ENCODE measurements around the gene SBDS.
"Not testable (repeated sequence)": the region's sequence is repeated elsewhere in the genome, so short reads cannot be mapped to it uniquely, and the experiment has no call there.

Gene SBDS

DNA sequence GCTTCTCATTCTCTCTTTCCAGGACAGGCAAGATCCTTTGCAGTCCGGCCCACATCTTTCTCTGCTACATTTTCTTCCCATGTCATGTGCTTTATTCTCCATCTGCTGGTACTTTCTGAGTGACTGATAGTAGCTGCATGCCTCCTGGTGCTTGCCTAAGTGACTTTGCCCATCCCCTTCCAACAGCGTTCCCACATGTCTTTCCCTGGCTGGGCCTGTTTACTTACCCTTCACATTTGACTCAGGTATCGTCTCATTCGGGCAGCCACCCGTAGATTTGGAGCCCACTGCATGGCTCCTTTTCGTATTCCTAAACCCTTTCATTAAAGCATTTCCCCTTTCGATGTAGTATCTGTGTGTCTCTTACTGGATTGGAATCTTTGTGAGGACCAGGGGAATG, 25.9 kb upstream of the SBDS start:
- Histone ChIP-seq H3K4me3 (ENCODE audit: insufficient read depth, low read depth, low read length, poor library complexity, severe bottlenecking) (no peak overlapping the region), H3K9me3 (ENCODE audit: control insufficient read depth, low read length) (no peaks in the 10 kb centered on the region), H3K27me3 (replicated peaks; ENCODE audit: control insufficient read depth, insufficient read depth, low read length, poor library complexity, severe bottlenecking) (no peaks in the 10 kb centered on the region), H3K36me3 (ENCODE audit: control insufficient read depth, insufficient read depth, low read length) (peaks cover 39% of the 10 kb centered on the region), H3K4me1 (ENCODE audit: control insufficient read depth, insufficient read depth, low read length, poor library complexity, severe bottlenecking) (no peaks in the 10 kb centered on the region), H3K27ac (ENCODE audit: insufficient read depth, low read length, poor library complexity, severe bottlenecking) (no peak overlapping the region)
- DNase-seq = no peak

DNA sequence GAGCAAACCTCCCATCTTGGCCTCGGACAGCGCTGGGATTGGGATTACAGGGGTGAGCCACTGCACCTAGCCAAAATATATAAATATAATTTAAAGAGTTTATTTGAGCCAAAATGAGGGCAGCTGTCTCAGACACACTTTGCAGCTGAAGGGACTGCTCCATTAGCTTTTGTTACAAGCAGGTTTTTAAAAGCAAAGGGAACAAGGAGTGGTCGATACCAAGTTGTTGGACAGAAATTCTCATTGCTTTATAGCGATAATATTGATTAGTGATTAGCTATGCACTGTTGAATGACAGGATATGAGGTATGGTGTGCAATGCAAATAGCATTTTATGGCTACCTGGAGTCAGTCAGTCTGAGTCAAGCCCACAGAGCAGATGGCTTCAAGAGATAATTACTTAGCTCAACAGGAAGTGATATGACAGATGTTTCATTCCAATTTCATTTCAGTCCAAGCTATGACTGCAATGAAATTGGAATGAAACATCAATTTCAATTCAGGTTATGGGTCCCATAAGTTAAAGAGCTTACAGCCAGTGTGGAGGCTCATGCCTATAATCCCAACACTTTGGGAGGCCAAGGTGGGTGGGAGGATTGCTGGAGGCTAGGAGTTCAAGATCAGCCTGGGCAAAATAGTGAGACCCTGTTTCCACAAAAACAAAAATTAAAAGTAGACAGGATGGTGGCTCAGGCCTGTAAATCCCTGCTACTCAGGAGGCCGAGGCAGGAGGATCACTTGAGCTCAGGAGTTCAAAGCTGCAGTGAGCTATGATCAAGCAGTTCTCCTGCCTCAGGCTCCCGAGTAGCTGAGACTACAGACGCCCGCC, 24.4 kb upstream of the SBDS start:
- H3K4me3 ChIP-seq (ENCODE audit: insufficient read depth, low read depth, low read length, poor library complexity, severe bottlenecking) = no peak overlapping the region
- no peak for DNase-seq
- no peaks in the 10 kb centered on the region for H3K9me3 ChIP-seq (ENCODE audit: control insufficient read depth, low read length)
- H3K27me3 ChIP-seq (replicated peaks; ENCODE audit: control insufficient read depth, insufficient read depth, low read length, poor library complexity, severe bottlenecking) = no peaks in the 10 kb centered on the region
- no peak overlapping the region for H3K27ac ChIP-seq (ENCODE audit: insufficient read depth, low read length, poor library complexity, severe bottlenecking)
- H3K36me3 ChIP-seq (ENCODE audit: control insufficient read depth, insufficient read depth, low read length) = peaks cover 39% of the 10 kb centered on the region
- H3K4me1 ChIP-seq (ENCODE audit: control insufficient read depth, insufficient read depth, low read length, poor library complexity, severe bottlenecking) = no peaks in the 10 kb centered on the region

DNA sequence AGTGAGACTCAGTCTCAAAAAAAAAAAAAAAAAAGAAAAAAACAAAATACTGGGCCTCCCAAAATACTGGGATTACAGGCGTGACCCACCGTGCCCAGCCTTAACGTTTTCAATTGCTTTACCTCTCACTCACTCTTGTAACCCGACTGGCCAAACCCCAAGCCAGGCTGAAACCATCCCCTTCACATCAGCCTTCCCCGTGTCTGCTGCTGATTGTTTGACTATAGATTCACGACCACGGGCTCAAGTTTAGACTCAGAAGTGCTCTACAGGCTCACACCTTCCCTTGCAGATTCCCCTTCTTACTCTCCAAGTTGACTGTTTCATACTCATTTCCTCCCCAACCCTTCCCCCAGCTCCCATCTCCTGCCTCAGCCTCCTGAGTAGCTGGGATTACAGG, 23.6 kb upstream of the SBDS start:
- peaks cover 39% of the 10 kb centered on the region for H3K36me3 ChIP-seq (ENCODE audit: control insufficient read depth, insufficient read depth, low read length)
- DNase-seq = no peak

DNA sequence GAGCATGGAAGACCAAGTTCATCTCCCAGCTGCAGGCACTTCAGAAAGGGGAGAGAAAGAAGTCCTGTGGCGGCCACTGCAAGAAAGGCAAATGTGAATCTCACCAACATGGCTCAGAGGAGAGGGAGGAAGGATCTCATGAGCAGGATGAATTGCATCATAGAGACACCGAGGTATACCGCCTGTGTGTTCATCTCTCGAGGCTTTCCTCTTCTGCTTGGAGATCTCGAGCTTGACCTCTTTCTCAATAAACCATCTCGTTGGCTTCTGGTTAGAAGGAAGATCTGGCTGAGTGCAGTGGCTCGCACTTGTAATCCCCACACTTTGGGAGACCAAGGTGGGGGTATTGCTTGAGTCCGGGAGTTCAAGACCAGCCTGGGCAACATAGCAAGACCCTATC, 22.6 kb upstream of the SBDS start:
- not testable (repeated sequence) for H3K9me3 ChIP-seq (ENCODE audit: control insufficient read depth, low read length); H3K4me1 ChIP-seq (ENCODE audit: control insufficient read depth, insufficient read depth, low read length, poor library complexity, severe bottlenecking); H3K27ac ChIP-seq (ENCODE audit: insufficient read depth, low read length, poor library complexity, severe bottlenecking); H3K4me3 ChIP-seq (ENCODE audit: insufficient read depth, low read depth, low read length, poor library complexity, severe bottlenecking); H3K27me3 ChIP-seq (replicated peaks; ENCODE audit: control insufficient read depth, insufficient read depth, low read length, poor library complexity, severe bottlenecking); DNase-seq
- peaks cover 41% of the 10 kb centered on the region for H3K36me3 ChIP-seq (ENCODE audit: control insufficient read depth, insufficient read depth, low read length)

More for the DNA sequence above, 23.6 kb upstream of the SBDS start:
- Histone ChIP-seq H3K9me3 (ENCODE audit: control insufficient read depth, low read length) (no peaks in the 10 kb centered on the region), H3K27me3 (replicated peaks; ENCODE audit: control insufficient read depth, insufficient read depth, low read length, poor library complexity, severe bottlenecking) (no peaks in the 10 kb centered on the region), H3K4me3 (ENCODE audit: insufficient read depth, low read depth, low read length, poor library complexity, severe bottlenecking) (no peak overlapping the region), H3K27ac (ENCODE audit: insufficient read depth, low read length, poor library complexity, severe bottlenecking) (no peak overlapping the region), H3K4me1 (ENCODE audit: control insufficient read depth, insufficient read depth, low read length, poor library complexity, severe bottlenecking) (no peaks in the 10 kb centered on the region)

DNA sequence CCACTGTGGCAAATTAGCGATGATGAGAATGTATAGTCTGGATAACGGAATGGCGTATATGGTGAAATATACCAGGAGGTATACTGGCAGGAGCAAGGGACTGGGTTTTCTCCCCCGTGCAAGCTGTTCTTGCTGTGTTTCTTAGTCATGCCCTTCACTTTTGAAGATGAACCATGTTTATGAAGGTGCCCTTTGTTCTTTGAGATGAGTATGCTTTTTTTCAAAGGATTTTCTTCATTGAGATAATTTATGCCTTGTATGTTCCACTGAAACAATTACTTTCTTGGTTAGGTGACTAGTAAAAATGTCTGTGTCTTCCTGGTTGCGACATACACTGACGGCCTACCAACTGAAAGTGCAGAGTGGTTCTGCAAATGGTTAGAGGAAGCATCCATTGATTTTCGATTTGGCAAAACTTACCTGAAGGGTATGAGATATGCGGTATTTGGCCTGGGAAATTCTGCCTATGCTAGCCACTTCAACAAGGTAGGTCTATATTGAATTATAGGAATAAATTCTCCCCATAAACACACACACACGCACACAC, 18.8 kb upstream of the SBDS start:
- not testable (repeated sequence) for H3K9me3 ChIP-seq (ENCODE audit: control insufficient read depth, low read length); H3K4me3 ChIP-seq (ENCODE audit: insufficient read depth, low read depth, low read length, poor library complexity, severe bottlenecking); H3K27ac ChIP-seq (ENCODE audit: insufficient read depth, low read length, poor library complexity, severe bottlenecking); DNase-seq; H3K4me1 ChIP-seq (ENCODE audit: control insufficient read depth, insufficient read depth, low read length, poor library complexity, severe bottlenecking); H3K27me3 ChIP-seq (replicated peaks; ENCODE audit: control insufficient read depth, insufficient read depth, low read length, poor library complexity, severe bottlenecking)
- H3K36me3 ChIP-seq (ENCODE audit: control insufficient read depth, insufficient read depth, low read length) = peaks cover 33% of the 10 kb centered on the region

DNA sequence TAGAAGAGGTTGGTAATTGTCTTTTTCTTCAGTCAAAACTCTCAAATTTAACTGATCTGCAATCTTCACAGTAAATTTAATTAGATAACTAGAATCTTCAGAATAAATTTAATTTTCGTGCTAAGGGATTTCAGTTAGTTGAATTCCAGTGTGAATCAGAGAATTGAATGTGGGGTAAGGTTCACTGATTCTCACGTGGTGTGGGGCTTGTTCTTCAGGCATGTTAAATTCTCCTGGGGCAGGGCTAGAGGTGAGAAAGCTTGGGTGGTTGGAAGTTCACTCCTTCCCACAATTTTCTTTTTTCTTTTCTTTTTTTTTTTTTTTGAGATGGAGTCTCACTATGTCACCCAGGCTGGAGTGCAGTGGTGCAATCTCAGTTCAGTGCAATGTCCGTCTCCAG, 14.3 kb upstream of the SBDS start:
- not testable (repeated sequence) for H3K9me3 ChIP-seq (ENCODE audit: control insufficient read depth, low read length); H3K4me1 ChIP-seq (ENCODE audit: control insufficient read depth, insufficient read depth, low read length, poor library complexity, severe bottlenecking); H3K4me3 ChIP-seq (ENCODE audit: insufficient read depth, low read depth, low read length, poor library complexity, severe bottlenecking); H3K27ac ChIP-seq (ENCODE audit: insufficient read depth, low read length, poor library complexity, severe bottlenecking); DNase-seq; H3K27me3 ChIP-seq (replicated peaks; ENCODE audit: control insufficient read depth, insufficient read depth, low read length, poor library complexity, severe bottlenecking)
- peaks cover 29% of the 10 kb centered on the region for H3K36me3 ChIP-seq (ENCODE audit: control insufficient read depth, insufficient read depth, low read length)

DNA sequence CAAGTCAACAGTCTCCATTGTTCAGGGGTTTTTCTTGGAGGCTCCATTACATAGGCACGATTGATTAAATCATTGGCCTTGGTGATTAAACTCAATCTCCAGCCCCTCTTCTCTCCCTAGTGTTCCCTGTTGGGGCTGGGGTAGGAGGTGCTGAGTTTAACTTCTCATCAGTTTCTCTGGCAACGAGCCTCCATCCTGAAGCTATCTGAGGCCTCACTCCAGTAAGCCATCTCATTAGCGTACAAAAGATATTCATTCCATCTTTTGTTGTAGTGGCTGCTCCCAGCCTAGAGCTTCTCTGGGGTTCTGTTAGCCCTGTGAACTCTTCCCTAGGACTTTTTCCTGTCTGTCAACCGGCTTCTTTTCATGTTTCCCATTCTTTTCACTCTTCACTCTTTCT, 12.9 kb upstream of the SBDS start:
- no peaks in the 10 kb centered on the region for H3K4me1 ChIP-seq (ENCODE audit: control insufficient read depth, insufficient read depth, low read length, poor library complexity, severe bottlenecking)
- no peaks in the 10 kb centered on the region for H3K27me3 ChIP-seq (replicated peaks; ENCODE audit: control insufficient read depth, insufficient read depth, low read length, poor library complexity, severe bottlenecking)
- no peak for DNase-seq
- H3K27ac ChIP-seq (ENCODE audit: insufficient read depth, low read length, poor library complexity, severe bottlenecking) = no peak overlapping the region
- no peak overlapping the region for H3K4me3 ChIP-seq (ENCODE audit: insufficient read depth, low read depth, low read length, poor library complexity, severe bottlenecking)
- peaks cover 29% of the 10 kb centered on the region for H3K36me3 ChIP-seq (ENCODE audit: control insufficient read depth, insufficient read depth, low read length)
- H3K9me3 ChIP-seq (ENCODE audit: control insufficient read depth, low read length) = no peaks in the 10 kb centered on the region

DNA sequence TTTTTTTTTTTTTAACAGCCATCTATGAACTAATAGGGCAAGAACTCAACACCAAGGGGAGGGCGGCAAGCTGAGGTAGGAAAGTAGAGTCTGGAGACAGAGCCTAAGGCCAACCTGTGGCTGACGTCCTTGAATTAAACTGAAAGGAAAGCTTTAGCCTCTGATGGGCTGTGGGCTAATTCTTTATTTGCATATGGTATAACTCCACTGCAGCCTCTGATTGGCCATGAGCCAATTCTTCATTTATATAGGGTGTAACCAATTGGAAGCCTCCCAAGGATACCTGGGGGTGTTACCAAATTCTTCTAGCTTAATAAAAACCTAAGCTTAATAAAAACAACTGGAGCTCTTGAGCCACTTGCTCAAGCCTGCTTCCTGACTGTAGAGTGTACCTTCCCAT, 11.6 kb upstream of the SBDS start:
- Histone ChIP-seq H3K36me3 (ENCODE audit: control insufficient read depth, insufficient read depth, low read length) (peaks cover 23% of the 10 kb centered on the region), H3K27me3 (replicated peaks; ENCODE audit: control insufficient read depth, insufficient read depth, low read length, poor library complexity, severe bottlenecking) (no peaks in the 10 kb centered on the region), H3K4me3 (ENCODE audit: insufficient read depth, low read depth, low read length, poor library complexity, severe bottlenecking) (no peak overlapping the region), H3K4me1 (ENCODE audit: control insufficient read depth, insufficient read depth, low read length, poor library complexity, severe bottlenecking) (no peaks in the 10 kb centered on the region), H3K9me3 (ENCODE audit: control insufficient read depth, low read length) (no peaks in the 10 kb centered on the region), H3K27ac (ENCODE audit: insufficient read depth, low read length, poor library complexity, severe bottlenecking) (no peak overlapping the region)
- DNase-seq = no peak

DNA sequence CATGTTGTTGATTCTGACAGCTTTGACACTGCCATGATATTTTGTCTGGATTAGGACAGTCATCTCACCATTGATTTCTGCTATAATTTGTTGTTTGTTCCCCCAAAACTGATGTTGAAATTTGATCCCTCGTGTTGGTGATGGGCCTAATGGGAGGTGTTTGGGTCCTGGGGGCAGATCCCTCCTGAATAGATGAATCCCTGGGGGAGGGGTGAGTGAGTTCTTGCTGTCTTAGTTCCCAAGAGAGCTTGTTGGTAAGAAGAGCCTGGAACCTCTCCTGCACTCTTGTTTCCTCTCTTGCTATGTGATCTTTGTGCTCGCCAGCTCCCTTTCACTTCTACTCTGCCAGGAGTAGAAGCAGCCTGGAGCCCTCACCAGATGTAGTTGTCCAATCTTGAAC, 8.8 kb upstream of the SBDS start:
- H3K4me3 ChIP-seq (ENCODE audit: insufficient read depth, low read depth, low read length, poor library complexity, severe bottlenecking); H3K27me3 ChIP-seq (replicated peaks; ENCODE audit: control insufficient read depth, insufficient read depth, low read length, poor library complexity, severe bottlenecking); H3K4me1 ChIP-seq (ENCODE audit: control insufficient read depth, insufficient read depth, low read length, poor library complexity, severe bottlenecking); H3K27ac ChIP-seq (ENCODE audit: insufficient read depth, low read length, poor library complexity, severe bottlenecking); H3K9me3 ChIP-seq (ENCODE audit: control insufficient read depth, low read length); DNase-seq: not testable (repeated sequence)
- peaks cover 13% of the 10 kb centered on the region for H3K36me3 ChIP-seq (ENCODE audit: control insufficient read depth, insufficient read depth, low read length)

DNA sequence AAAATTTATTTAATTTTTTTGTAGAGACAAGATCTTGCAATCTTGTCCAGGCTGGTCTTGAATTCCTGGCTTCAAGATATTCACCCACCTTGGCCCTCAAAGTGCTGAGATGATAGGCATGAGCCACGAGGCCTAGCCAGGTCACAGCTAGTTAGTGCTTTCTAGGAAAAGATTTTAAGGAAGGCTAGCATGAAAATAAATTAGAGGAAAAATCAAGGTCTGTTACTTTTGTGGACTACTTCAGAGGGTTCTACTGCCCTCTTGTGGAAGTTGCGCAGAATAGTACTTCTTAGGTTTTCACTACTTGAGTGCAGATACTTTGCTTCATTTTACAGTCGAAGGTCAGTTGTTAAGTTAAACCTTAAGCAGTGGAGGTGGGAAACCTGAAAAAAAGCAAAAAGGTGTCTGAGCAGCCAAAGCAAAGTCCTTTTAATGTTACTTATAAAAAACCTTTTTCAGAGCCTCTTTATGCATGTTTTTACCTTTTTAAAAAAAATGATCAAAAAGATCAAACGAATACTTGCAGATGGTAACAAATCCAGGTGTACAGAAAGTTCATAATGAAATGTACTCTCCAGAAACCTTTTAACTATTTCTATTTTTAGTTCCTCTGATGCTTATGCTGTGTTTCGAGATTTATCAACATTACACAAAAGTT, 5.3 kb upstream of the SBDS start:
- not testable (repeated sequence) for H3K9me3 ChIP-seq (ENCODE audit: control insufficient read depth, low read length); H3K4me1 ChIP-seq (ENCODE audit: control insufficient read depth, insufficient read depth, low read length, poor library complexity, severe bottlenecking); H3K27ac ChIP-seq (ENCODE audit: insufficient read depth, low read length, poor library complexity, severe bottlenecking); H3K36me3 ChIP-seq (ENCODE audit: control insufficient read depth, insufficient read depth, low read length); H3K4me3 ChIP-seq (ENCODE audit: insufficient read depth, low read depth, low read length, poor library complexity, severe bottlenecking); H3K27me3 ChIP-seq (replicated peaks; ENCODE audit: control insufficient read depth, insufficient read depth, low read length, poor library complexity, severe bottlenecking); DNase-seq
